Mesenchymal stem cell (in vitro differentiated cells and primary cell): ENCODE measurements around the gene TBC1D8.

ENCODE experiments used
- DNase-seq: peaks from one replicate; pipeline ENCODE4 v3.0.0-alpha.2; 2013
- H2AFZ ChIP-seq: one replicate; pipeline ENCODE4 v1.6.1; 2013; ENCODE audit warnings: low read depth, mild to moderate bottlenecking, control low read depth, inconsistent platforms, low read length, moderate library complexity
- H2AK5ac ChIP-seq: 2 replicates; pipeline ENCODE4 v1.6.1; 2013; ENCODE audit warnings: low read length, moderate library complexity, mild to moderate bottlenecking, inconsistent platforms; ENCODE audit not compliant: severe bottlenecking
- H2BK120ac ChIP-seq: one replicate; pipeline ENCODE4 v1.6.1; 2013; ENCODE audit warnings: low read depth, mild to moderate bottlenecking, inconsistent platforms, low read length, moderate library complexity
- H2BK12ac ChIP-seq, 2 experiments: one replicate each; pipeline ENCODE4 v1.6.1; 2013; ENCODE audit warnings: inconsistent platforms in 2 of 2, low read length in 2 of 2, mild to moderate bottlenecking in 2 of 2, moderate library complexity in 2 of 2, control low read depth in 1 of 2
- H2BK15ac ChIP-seq: one replicate; pipeline ENCODE4 v1.6.1; 2013; ENCODE audit warnings: mild to moderate bottlenecking, low read depth, inconsistent platforms; ENCODE audit not compliant: poor library complexity, severe bottlenecking
- H2BK5ac ChIP-seq: 2 replicates; pipeline ENCODE4 v1.6.1; 2013; ENCODE audit warnings: low read depth, mild to moderate bottlenecking, low read length, control low read depth, inconsistent platforms; ENCODE audit not compliant: poor library complexity, severe bottlenecking
- H3K14ac ChIP-seq, 2 experiments: one replicate each; pipeline ENCODE4 v1.6.1; 2013; ENCODE audit warnings: inconsistent platforms in 2 of 2, low read length in 2 of 2, control low read depth in 1 of 2, mild to moderate bottlenecking in 1 of 2, moderate library complexity in 1 of 2
- H3K18ac ChIP-seq, 2 experiments: one replicate each; pipeline ENCODE4 v1.6.1; 2013; ENCODE audit warnings: inconsistent platforms in 2 of 2, low read length in 2 of 2, control low read depth in 1 of 2, low read depth in 1 of 2, mild to moderate bottlenecking in 1 of 2
- H3K23ac ChIP-seq, 2 experiments: one replicate each; pipeline ENCODE4 v1.6.1; 2013; ENCODE audit warnings: inconsistent platforms in 2 of 2, low read length in 2 of 2, mild to moderate bottlenecking in 2 of 2, moderate library complexity in 2 of 2, control low read depth in 1 of 2
- H3K27ac ChIP-seq: 2 replicates; pipeline ENCODE4 v1.5.1; 2013; ENCODE audit warnings: mild to moderate bottlenecking, moderate library complexity, low read length, control low read depth, inconsistent platforms; ENCODE audit not compliant: poor library complexity, severe bottlenecking
- H3K27me3 ChIP-seq, 2 experiments: 2 replicates each; pipeline versions ENCODE4 v1.6.1 to v1.7.0; 2013; ENCODE audit warnings: low read length in 2 of 2, mild to moderate bottlenecking in 2 of 2, moderate library complexity in 2 of 2, control low read depth in 1 of 2, inconsistent platforms in 1 of 2; ENCODE audit not compliant: control insufficient read depth in 1 of 2, insufficient read depth in 1 of 2
- H3K36me3 ChIP-seq, 2 experiments: 2 replicates each; pipeline versions ENCODE4 v1.6.1 to v1.7.0; 2013; ENCODE audit warnings: low read length in 2 of 2, control low read depth in 1 of 2, inconsistent platforms in 1 of 2, low read depth in 1 of 2, mild to moderate bottlenecking in 1 of 2; ENCODE audit not compliant: insufficient read depth in 2 of 2, control insufficient read depth in 1 of 2
- H3K4ac ChIP-seq, 2 experiments: one replicate each; pipeline ENCODE4 v1.6.1; 2013; ENCODE audit warnings: inconsistent platforms in 2 of 2, low read length in 2 of 2, mild to moderate bottlenecking in 2 of 2, moderate library complexity in 2 of 2, control low read depth in 1 of 2, low read depth in 1 of 2
- H3K4me1 ChIP-seq: 2 replicates; pipeline ENCODE4 v1.6.1; 2013; ENCODE audit warnings: low read depth, low read length, control low read depth; ENCODE audit not compliant: control insufficient read depth, insufficient read depth
- H3K4me2 ChIP-seq: 2 replicates; pipeline ENCODE4 v1.6.1; 2013; ENCODE audit warnings: low read length, mild to moderate bottlenecking, inconsistent platforms; ENCODE audit not compliant: poor library complexity, severe bottlenecking
- H3K4me3 ChIP-seq, 2 experiments: 2 replicates each; pipeline versions ENCODE4 v1.5.1 to v1.7.0; 2013; ENCODE audit warnings: low read length in 2 of 2, mild to moderate bottlenecking in 2 of 2, control low read depth in 1 of 2, low read depth in 1 of 2; ENCODE audit not compliant: insufficient read depth in 1 of 2
- H3K79me1 ChIP-seq: replicated peaks from 2 replicates; pipeline ENCODE4 v1.6.1; 2013; ENCODE audit warnings: mild to moderate bottlenecking, control low read depth, low read length, inconsistent platforms; ENCODE audit not compliant: poor library complexity, severe bottlenecking
- H3K9ac ChIP-seq: 2 replicates; pipeline ENCODE4 v1.7.0; 2013; ENCODE audit warnings: mild to moderate bottlenecking, low read length, moderate library complexity
- H3K9me3 ChIP-seq: 2 replicates; pipeline ENCODE4 v1.7.0; 2013; ENCODE audit warnings: mild to moderate bottlenecking, low read length; ENCODE audit not compliant: control insufficient read depth
- H4K8ac ChIP-seq: one replicate; pipeline ENCODE4 v1.6.1; 2013; ENCODE audit warnings: inconsistent platforms, mild to moderate bottlenecking, low read length, moderate library complexity
- H4K91ac ChIP-seq: one replicate; pipeline ENCODE4 v1.6.1; 2013; ENCODE audit warnings: mild to moderate bottlenecking, low read length, inconsistent platforms
- WGBS: methylation state at CpG from one replicate; pipeline ENCODE4 v1.1.7; 2013; ENCODE audit warnings: mixed read lengths; 5-methylcytosine and 5-hydroxymethylcytosine counted together

The TBC1D8 gene

DNA sequence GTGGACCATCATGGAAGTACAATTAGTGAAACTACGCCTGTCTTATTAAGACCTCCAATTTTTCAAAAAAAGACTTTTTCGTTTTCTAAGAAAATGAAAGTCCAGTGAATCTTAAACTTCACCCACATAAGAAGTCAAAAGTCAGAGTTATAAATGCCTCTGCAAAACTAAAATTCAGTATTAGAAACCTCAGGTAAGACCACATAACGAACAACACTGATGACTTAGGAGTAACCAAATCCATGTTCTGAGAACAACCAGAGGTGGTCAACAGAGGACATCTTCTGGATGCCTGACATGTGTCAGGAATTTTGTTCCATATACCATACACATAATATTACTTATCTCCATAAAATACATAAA lies 86.7 kb downstream of the TBC1D8 start:
- peak overlapping the region; percentile 95 for H3K27ac ChIP-seq
- no peak overlapping the region for H2BK5ac ChIP-seq
- H2AK5ac ChIP-seq, result no peak overlapping the region
- peaks cover 4% of the 10 kb centered on the region for H3K79me1 ChIP-seq
- H3K9me3 ChIP-seq, result no peaks in the 10 kb centered on the region
- peaks cover 0 to 8% of the 10 kb centered on the region in 2 experiments for H3K36me3 ChIP-seq
- H2BK120ac ChIP-seq, result no peak overlapping the region
- no peak overlapping the region for H4K91ac ChIP-seq
- H2BK15ac ChIP-seq, result no peak overlapping the region
- H3K4ac ChIP-seq, result no peak overlapping the region
- 98% methylated on average over 3 of the region's 3 CpGs for WGBS
- H4K8ac ChIP-seq, result no peak overlapping the region
- no peak for DNase-seq
- peaks cover 20% of the 10 kb centered on the region for H3K4me1 ChIP-seq
- peak overlapping the region; percentile 56 for H3K9ac ChIP-seq
- H3K27me3 ChIP-seq, result no peaks in the 10 kb centered on the region
- H3K14ac ChIP-seq, result no peak overlapping the region
- no peak overlapping the region for H3K23ac ChIP-seq
- peak overlapping the region; percentile 45 for H3K4me2 ChIP-seq
- H2AFZ ChIP-seq, result no peak overlapping the region
- peak overlapping the region in 1 of 2 experiments; percentile 11 for H3K4me3 ChIP-seq
- no peak overlapping the region for H3K18ac ChIP-seq
- H2BK12ac ChIP-seq, result no peak overlapping the region

GRCh38 chr2:101064125-101064502 lies 87.1 kb downstream of the TBC1D8 start:
- Histone ChIP-seq H3K4me1 (peaks cover 20% of the 10 kb centered on the region), H3K9me3 (no peaks in the 10 kb centered on the region), H2BK12ac (no peak overlapping the region), H3K4ac (no peak overlapping the region), H3K23ac (no peak overlapping the region), H3K4me3 (peak overlapping the region in 1 of 2 experiments; percentile 11), H3K27me3 (no peaks in the 10 kb centered on the region), H3K27ac (peak overlapping the region; percentile 95), H4K91ac (peak overlapping the region; percentile 46), H2BK5ac (peak overlapping the region; percentile 69), H3K4me2 (peak overlapping the region; percentile 45), H2AFZ (no peak overlapping the region), H3K36me3 (peaks cover 0 to 11% of the 10 kb centered on the region in 2 experiments), H2AK5ac (peak overlapping the region; percentile 100), H3K14ac (no peak overlapping the region), H3K18ac (peak overlapping the region; percentile 5 to 28), H4K8ac (peak overlapping the region; percentile 61), H3K9ac (peak overlapping the region; percentile 56), H2BK120ac (no peak overlapping the region), H2BK15ac (no peak overlapping the region), H3K79me1 (peaks cover 4% of the 10 kb centered on the region)
- no peak for DNase-seq
- 95% methylated on average over 2 of the region's 2 CpGs for WGBS

DNA sequence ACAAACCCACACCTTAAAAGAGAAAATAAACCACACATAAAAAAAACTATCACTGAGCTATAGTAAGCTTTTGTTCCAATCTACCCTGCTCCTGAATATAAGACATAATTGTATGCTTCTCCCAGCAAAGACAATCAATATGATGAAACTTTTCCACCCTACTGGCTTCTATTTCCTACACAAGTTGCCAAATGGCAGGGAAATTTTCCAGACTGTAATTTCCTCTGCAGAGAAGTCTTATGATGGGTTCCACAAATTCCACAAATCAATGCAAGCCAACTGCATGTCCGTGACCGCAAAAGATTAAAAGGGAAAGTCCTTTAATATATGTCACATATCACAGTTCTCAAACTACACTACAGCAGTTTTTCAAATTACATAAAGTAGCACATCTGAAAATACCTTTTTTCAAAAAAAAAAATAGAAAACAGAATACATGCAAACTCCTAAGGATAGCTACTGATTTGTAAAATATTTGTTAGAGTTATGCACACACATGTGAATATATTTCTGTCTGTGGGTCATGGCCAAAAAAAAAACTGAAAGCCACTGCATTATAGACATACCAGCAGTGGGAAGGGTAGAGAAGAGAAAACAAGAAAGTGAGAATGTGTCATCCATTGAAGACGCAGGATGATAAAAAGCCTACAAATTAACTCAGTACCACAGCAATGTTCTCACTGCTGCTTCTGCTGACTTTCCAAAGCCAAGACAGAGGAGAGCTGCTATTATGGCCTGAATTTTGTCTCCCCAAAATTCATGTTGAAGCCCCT lies 87.6 kb downstream of the TBC1D8 start:
- peak overlapping the region in 1 of 2 experiments; percentile 5 for H3K18ac ChIP-seq
- H3K9me3 ChIP-seq, result no peaks in the 10 kb centered on the region
- no peak overlapping the region for H2BK120ac ChIP-seq
- H3K23ac ChIP-seq, result no peak overlapping the region
- peaks cover 0 to 12% of the 10 kb centered on the region in 2 experiments for H3K36me3 ChIP-seq
- H3K4me3 ChIP-seq, result no peak overlapping the region
- H4K91ac ChIP-seq, result peak overlapping the region; percentile 46
- no peaks in the 10 kb centered on the region for H3K27me3 ChIP-seq
- H2AFZ ChIP-seq, result no peak overlapping the region
- H2BK15ac ChIP-seq, result no peak overlapping the region
- peak overlapping the region; percentile 100 for H2AK5ac ChIP-seq
- H3K4me1 ChIP-seq, result peaks cover 20% of the 10 kb centered on the region
- peaks cover 4% of the 10 kb centered on the region for H3K79me1 ChIP-seq
- 94% methylated on average over 3 of the region's 3 CpGs for WGBS
- peak overlapping the region; percentile 69 for H2BK5ac ChIP-seq
- H4K8ac ChIP-seq, result peak overlapping the region; percentile 61
- DNase-seq, result peak; percentile 57
- H3K14ac ChIP-seq, result no peak overlapping the region
- H2BK12ac ChIP-seq, result no peak overlapping the region
- H3K4me2 ChIP-seq, result peak overlapping the region; percentile 45
- H3K27ac ChIP-seq, result peak overlapping the region; percentile 95
- no peak overlapping the region for H3K4ac ChIP-seq
- peak overlapping the region; percentile 56 for H3K9ac ChIP-seq

GRCh38 chr2:101058386-101058785 lies 92.8 kb downstream of the TBC1D8 start:
- no peaks in the 10 kb centered on the region for H3K9me3 ChIP-seq
- H3K4me1 ChIP-seq, result peaks cover 15% of the 10 kb centered on the region
- H3K27me3 ChIP-seq, result no peaks in the 10 kb centered on the region
- WGBS, result 80% methylated on average over 1 of the region's 3 CpGs
- no peak overlapping the region for H2BK120ac ChIP-seq
- H2AFZ ChIP-seq, result no peak overlapping the region
- no peak overlapping the region for H2BK15ac ChIP-seq
- H3K18ac ChIP-seq, result no peak overlapping the region
- DNase-seq, result no peak
- no peak overlapping the region for H4K91ac ChIP-seq
- no peak overlapping the region for H2BK12ac ChIP-seq
- no peak overlapping the region for H2AK5ac ChIP-seq
- no peak overlapping the region for H2BK5ac ChIP-seq
- H3K9ac ChIP-seq, result no peak overlapping the region
- H3K4ac ChIP-seq, result no peak overlapping the region
- no peak overlapping the region for H3K14ac ChIP-seq
- peaks cover 1% of the 10 kb centered on the region for H3K79me1 ChIP-seq
- H3K36me3 ChIP-seq, result peaks cover 5 to 36% of the 10 kb centered on the region in 2 experiments
- H3K4me3 ChIP-seq, result no peak overlapping the region
- no peak overlapping the region for H3K23ac ChIP-seq
- H3K4me2 ChIP-seq, result no peak overlapping the region
- H4K8ac ChIP-seq, result no peak overlapping the region
- H3K27ac ChIP-seq, result no peak overlapping the region
